ENCODE results near the gene ZPR1.

DNA sequence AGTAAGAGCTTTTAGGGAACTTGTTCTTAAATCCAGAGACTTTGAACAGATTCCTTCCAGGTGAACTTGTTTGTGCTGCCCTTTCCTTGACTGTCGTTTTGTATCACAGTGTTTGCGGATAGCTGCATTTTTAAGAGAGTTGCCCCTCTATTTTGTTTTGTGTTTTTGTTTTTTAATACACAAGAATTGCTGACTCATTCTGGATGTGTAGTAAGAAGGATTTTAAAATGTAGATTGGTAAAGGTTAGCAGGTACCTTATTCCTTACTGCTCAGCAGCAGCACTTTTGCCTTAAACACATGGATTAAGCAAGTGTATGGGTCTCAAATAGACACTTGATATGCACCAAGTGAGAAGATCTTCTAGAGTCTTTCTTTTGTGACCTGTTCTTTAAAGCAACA is 12.8 kb upstream of the ZPR1 start:
- TF ChIP-seq, protein P1, sequence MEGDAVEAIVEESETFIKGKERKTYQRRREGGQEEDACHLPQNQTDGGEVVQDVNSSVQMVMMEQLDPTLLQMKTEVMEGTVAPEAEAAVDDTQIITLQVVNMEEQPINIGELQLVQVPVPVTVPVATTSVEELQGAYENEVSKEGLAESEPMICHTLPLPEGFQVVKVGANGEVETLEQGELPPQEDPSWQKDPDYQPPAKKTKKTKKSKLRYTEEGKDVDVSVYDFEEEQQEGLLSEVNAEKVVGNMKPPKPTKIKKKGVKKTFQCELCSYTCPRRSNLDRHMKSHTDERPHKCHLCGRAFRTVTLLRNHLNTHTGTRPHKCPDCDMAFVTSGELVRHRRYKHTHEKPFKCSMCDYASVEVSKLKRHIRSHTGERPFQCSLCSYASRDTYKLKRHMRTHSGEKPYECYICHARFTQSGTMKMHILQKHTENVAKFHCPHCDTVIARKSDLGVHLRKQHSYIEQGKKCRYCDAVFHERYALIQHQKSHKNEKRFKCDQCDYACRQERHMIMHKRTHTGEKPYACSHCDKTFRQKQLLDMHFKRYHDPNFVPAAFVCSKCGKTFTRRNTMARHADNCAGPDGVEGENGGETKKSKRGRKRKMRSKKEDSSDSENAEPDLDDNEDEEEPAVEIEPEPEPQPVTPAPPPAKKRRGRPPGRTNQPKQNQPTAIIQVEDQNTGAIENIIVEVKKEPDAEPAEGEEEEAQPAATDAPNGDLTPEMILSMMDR (IDR thresholded peaks at IDR 0.05), result no peak
- no peak for TF ChIP-seq POLR2A (IDR thresholded peaks at IDR 0.05)
